Stimulated activated CD4-positive, alpha-beta T cell treated with anti-CD3 and anti-CD28 coated beads, Interleukin-15, amount 100 ng/mL, for 24 hours (primary cell): ENCODE measurements around the gene HRCT1.
"Not testable (repeated sequence)": the region's sequence is repeated elsewhere in the genome, so short reads cannot be mapped to it uniquely, and the experiment has no call there.

Experiments used
- DNase-seq: peaks from one replicate; pipeline ENCODE4 v3.0.0-alpha.2; 2020

Gene HRCT1

DNA sequence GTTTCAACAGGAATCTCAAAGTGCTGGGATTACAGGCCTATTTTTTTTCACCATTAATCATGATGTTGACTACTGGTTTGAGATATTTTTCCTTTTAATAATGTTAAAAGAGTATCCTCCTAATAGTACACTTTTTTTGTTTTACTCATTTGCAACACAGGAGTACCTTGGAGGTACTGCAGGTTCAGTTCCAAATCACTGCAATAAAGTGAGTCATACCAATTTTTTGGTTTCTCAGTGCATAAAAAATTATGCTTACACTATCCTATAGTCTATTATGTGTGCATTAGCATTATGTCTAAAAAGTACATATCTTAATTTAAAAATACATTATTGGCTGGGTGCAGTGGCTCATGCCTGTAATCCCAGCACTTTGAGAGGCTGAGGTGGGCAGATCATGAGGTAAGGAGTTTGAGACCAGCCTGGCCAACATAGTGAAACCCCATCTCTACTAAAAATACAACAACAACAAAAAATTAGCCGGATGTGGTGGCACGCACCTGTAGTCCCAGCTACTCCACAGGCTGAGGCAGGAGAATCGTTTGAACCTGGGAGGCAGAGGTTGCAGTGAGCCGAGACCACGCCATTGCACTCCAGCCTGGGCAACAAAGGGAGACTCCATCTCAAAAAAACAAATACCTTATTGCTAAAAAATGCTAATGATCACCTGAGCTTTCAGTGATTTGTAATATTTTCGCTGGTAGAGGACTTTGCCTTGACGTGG lies 8.5 kb upstream of the HRCT1 start:
- not testable (repeated sequence) for DNase-seq

DNA sequence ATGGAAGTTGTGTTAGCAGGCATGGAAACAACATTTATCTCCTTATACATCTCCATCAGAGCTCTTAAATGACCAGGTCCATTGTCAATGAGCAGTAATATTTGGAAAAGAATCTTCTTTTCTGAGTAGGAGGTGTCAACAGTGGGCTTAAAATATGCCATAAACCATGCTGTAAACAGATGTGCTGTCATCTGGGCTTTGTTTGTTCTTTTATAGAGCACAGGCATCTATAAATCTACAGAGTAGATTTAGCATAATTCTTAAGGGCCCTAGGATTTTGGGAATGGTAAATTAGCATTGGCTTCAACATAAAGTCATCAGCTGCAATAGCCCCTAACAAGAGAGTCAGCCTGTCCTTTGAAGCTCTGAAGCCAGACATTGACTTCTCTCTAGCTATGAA lies 7.7 kb upstream of the HRCT1 start:
- DNase-seq, result no peak

DNA sequence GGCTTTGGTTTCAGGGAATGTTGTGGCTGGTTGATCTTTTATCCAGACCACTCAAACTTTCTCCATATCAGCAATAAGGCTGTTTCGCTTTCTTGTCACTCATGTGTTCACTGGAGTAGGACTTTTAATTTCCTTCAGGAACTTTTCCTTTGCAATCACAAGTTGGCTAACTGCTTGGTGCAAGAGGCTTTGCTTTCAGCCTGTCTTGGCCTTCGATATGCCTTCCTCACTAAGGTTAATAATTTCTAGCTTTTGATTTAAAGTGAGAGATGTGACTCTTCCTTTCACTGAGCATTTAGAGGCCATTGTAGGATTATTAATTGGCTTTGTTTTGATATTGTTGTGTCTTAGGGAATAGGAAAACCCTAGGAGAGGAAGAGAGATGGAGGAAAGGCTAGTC lies 7.0 kb upstream of the HRCT1 start:
- no peak for DNase-seq

DNA sequence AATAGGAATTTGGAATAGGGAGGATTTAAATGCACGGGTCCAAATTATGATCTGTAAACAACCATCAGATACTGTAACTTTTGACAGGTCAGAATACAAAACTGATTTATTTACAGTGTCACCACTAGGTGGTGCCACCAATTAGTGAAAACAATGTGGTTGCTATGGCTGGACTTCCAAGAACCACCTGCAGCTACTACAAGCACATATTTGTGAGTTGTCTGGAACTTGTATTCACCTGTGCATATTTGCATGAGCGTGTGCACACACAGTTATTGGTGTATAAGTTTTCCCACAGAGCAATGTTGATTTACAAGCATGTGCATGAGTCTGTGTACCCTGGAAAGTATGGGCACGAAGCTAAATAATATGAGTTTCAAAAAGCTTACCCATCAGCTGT lies 3.0 kb upstream of the HRCT1 start:
- peak; percentile 35 for DNase-seq

DNA sequence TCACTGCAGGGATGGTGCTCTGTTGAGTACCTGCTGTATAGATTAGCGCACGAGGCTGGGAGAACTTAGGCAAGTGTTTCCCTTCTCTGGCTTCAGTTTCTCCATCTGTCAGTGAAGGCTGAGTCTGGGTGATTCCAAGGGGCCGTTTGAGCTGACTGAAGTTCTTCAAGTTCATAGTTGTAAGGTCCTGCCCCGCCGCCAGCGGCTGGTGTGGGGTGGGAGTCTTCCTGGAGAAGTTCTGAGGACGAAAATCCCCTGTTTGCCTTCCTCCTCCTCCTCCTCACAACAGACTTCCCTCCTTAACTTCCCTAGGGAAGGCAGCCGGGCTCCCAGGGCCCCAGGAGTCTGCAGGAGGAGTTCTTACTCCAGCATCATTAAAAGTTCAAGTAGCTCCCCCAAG lies 1.7 kb upstream of the HRCT1 start:
- no peak for DNase-seq

DNA sequence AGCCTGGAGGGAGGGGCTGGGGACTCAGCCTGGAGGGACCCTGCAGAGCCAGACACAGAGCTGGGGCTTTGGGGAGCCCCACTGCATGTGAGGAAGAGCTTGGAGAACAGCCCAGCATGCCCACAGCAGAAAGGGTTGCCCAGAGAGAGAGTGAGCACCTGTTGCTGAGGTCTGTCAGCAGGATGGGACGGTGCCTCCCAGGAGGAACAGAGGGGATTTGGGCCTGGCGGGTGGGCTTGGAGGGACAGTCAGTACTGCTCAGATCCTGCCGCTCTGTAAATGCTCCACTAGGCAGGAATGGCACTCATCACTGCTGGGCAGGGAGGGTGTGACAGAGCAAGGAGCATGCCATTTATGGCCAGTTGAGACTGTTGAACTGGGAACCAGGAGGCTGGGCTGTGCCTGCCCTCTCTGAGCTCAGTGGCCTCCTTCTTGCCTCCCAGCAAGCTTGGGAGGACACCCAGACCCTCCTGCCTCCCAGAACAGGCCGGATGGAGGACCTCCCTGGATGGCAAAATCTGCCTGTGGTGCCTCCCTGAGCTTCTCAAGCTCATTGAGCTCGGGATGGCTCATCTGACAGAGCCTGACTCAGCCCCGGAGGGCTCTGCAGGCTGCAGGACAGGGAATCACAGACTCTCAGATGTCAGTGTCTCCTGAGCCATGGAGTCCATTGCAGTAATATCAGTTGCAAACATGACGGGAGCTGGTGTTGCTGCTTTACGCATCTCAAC lies 786 bp upstream of the HRCT1 start:
- DNase-seq, result no peak

DNA sequence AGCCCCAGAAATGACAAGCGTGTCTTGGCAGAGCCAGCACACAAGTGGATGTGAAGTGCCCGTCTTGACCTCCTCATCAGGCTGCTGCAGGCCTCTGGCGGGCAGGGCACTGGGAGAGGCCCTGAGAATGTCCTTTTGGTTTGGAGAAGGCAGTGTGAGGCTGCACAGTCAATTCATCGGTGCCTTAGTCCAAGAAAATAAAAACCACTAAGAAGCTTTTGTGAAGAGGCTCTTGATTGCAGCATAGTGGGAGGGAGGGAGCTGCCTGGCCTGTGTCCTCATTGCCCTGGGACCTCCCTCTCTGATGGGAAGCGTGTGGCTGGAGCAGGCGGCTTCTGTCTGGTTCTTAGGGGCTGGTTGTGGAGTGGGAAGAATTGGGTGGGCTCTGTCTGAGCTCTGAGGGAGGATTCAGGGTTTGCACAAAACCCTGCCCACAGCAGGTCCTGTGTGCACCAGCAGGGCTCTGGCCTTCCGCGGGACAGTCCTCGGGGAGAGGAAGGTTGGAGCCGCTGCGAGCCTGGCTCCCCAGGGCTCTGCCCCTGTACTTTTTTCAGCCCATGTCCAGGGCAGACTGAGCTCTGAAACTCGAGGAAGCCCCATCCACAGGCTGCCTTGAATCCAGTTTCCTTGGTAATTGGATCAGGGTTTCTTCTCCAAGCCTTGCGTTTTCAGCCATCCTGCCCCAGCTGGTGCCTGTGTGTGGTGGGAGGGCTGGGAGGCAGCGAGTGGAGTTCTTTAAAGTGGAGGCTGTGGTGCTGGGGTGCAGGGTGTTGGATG lies 1.1 kb downstream of the HRCT1 start:
- DNase-seq, result no peak

DNA sequence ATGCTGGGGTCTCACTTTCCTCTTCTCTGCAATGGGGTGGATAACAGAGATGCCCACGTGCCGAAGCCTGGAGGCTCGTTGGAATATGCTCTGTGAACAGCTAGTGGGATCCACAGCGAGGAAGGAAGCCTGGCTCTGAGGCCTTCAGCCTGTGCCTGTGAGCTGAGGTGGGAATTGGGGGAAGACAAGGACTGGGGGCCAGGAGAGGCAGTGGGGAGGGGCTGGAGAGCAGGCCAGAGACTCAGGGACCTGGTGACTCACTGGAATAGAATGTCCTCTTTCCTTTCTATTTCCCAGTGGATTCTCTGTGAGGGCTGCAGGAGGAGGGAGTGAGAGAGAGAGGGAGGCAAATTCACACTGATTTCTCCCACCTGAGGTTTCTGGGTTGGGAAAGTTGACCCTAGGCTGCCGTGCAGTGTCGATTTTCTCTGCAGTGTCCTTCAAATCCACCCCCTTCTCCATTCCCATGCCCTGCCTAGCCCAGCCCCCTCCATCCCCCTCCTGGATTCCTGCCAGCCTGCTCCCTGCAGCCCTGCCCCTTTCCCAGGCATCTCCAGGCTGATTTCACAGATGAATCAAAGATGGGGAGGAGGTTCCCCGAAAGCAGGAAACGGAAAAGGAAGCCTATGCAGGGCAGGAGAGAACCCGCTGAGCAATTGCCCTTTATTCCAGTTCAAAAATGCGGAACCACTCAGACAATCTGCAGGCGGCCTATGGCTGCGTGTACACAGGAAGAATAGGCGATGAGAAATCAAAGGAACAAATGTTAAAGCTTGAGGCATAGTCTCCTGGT lies 1.9 kb downstream of the HRCT1 start:
- no peak for DNase-seq

DNA sequence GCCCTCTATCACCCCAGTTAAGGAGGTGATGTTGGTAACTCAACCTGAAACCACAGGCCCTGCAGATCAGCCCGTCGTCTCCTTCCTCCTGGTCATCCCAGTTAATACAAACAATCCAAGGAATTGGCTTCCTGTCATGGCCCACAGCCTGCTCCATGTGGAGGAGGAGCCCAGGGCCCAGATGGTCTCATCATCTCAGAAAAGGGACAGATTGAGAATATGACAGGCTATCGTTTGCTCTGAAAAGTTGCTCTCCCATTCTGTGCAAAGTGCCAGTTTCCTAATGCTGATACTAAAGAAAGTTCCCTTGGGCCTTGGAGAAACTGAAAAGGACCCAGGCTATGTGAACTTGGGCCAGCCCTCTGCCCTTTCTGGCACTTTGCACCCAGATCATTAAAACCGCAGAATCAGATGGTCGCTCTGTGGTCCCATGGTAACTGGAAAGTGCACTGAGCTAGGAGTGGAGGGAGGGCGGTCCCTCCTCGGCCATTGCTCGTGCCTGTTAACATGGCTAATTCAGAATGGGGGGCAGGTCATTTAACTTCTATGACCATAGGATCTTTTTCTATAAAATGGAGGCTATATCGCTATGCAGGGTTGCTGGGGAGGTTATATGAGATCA lies 2.6 kb downstream of the HRCT1 start:
- DNase-seq, result no peak

DNA sequence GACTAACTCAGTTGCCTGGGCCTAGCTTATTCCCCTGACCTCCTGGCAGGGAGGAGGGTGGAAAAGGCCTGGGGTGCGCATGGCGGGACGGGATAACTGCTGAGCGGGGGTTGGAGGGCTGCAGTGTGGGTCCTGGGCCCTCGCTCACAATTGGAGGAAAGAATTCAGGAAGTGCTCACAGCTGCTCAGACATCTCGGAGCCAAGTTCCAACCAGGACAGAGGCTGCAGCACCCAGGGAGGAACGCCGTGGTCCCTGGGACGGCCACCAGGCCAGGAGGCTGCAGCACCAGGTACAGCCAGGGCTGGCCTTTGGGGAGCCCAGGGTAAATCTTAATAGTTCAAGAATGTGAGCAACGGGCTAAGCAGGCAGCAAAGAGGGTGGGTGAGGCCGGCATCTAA lies 3.3 kb downstream of the HRCT1 start, which contains the start of gene SPAAR:
Gene SPAAR (plus strand): TSS at position 217 of the 400 bp plus-strand sequence. CDS start 974 bp downstream, outside the sequence.
- DNase-seq, result no peak

DNA sequence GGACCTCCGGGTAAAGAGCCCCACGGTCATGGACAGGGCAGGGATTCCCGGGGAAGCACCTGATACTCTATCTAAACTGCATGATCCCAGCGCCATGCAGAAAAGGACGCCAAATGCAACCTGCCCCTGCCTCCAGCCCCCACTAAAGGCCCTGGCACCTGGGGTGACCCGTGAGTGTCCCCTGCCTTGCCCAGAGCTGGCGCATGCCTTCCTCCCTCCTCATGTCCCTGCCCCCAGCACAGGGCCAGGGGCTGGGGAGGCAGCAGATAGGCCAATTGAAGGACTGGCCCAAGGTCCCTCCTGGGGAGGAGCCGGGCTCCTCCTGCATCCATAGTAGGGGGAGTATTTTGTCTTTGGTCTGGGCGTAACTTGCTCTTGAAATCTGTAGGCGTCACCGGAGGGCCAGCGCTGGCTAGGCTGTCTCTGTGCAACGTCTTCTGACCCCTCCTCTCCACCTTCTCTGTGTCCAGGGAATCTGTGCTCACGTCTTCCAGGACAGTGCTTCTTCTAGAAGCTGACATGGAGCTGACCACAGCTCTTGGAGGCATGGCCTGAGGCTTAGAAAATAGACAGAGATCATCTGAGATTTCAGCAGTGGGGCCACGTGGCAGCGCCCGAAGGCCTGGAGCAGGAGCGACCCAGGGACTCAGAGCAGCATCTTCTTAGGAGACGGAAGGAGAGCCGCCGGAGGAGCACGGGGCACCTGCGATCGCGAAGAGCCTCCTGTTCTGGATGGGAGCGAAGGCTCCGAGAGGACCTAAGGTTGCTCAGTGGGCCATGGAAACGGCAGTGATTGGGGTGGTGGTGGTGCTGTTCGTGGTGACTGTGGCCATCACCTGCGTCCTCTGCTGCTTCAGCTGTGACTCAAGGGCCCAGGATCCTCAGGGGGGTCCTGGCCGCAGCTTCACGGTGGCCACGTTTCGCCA lies 3.9 kb downstream of the HRCT1 start:
- DNase-seq, result no peak

DNA sequence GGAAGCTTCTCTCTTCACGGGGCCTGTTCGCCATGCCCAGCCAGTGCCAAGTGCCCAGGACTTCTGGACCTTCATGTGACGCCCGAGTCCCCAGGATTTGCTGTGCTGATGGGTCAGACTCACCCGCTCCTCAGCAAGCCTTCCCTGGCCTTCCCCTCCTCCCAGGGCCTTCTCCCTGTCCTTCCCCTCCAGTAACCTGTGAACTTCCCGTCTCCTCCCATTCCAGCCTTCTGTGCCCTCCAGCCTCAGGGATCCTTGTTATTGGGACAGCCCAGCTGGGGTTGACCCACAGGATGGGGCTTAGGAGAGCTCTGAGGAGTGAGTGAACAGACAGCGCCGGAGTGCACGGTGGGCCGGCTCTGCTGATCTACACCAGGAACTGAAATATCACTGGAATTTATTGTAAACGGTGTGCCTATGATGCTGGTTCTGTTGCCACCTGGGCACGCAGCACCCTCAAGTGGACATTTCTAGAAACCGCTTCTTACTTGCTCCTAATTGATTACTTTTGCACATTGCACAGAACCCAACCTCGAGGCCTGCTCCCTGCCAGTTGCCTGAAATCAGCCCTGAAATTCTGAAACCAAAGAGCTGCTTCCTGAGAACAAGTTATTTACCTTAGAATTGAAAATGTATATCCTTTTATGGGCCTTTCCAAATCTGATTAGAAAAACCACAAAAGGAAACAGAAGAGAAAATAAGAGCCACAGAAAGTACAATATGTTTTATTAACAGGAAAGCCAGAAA lies 4.8 kb downstream of the HRCT1 start:
- peak; percentile 66 for DNase-seq

DNA sequence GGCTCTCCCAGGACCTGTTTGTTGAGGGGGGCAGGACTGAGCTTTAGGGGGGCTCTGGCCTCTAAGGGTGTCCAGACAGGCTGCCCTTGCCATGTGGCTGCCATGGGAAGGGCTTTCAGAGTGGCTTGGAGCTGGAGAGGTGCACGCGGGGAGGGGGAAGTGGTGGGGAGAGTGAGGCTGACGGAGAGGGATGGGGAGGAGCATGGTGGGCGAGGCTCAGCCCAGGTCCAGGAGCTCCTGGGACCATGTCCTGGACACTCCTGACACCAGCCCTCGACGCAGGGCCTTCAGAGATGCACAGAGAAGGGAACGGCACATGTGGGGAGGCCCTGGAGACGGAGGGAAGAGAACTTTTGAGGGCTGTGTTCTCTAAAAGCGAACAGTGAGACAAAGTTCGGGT lies 5.7 kb downstream of the HRCT1 start:
- no peak for DNase-seq

DNA sequence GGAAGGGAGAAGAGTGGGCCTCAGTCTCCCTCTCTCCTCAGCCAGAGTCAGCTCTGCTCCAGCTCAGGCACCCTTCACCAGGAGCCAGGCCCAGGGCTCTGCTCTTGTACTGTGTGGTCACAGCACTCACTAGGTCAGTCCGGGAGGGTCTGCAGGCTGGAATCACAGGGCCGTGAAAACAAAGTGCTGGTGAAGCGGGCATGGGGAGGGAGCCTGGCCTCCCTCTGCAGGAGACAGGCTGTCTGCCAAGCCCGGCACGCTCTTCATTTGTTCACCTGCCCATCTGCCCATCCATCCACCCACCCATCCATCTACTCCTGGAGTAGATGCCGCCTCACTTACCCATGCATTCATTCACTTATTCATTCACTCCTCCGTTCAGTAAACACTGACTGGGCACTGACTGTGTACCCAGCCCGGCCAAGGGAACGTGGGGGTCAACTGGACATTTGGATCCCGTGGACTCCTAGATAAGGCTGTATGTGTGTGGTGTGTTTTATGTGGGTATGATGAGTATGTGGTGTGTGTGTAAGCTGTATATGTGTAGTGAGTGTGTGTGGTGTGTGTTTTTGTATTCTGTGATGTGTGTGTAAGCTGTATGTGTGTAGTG lies 6.9 kb downstream of the HRCT1 start:
- DNase-seq, result no peak

DNA sequence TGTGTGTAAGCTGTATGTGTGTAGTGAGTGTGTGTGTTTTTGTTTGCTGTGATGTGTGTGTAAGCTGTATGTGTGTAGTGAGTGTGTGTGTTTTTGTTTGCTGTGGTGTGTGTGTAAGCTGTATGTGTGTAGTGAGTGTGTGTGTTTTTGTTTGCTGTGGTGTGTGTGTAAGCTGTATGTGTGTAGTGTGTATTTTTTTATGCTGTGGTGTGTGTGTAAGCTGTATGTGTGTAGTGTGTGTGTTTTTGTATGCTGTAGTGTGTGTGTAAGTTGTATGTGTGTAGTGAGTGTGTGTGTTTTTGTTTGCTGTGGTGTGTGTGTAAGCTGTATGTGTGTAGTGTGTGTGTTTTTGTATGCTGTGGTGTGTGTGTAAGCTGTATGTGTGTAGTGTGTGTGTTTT lies 7.4 kb downstream of the HRCT1 start:
- not testable (repeated sequence) for DNase-seq

DNA sequence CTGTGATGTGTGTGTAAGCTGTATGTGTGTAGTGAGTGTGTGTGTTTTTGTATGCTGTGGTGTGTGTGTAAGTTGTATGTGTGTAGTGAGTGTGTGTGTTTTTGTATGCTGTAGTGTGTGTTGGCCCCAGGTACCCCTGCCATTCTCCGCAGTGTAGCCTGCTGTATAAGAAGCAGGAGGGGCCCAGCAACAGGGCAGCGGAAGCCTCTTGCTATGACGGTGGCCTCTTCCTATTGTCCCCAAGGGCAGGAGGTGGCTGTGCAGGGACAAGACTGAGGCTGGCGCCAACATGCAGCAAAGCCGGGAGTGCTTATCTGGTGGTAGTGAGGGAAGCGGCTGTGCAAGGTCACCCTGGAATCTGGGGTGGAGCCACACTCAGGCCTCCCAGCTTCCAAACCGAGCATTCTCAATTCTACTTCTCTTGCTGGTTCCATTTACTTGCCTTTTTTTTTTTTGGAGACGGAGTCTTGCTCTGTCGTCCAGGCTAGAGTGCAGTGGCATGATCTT lies 8.4 kb downstream of the HRCT1 start:
- DNase-seq, result no peak

DNA sequence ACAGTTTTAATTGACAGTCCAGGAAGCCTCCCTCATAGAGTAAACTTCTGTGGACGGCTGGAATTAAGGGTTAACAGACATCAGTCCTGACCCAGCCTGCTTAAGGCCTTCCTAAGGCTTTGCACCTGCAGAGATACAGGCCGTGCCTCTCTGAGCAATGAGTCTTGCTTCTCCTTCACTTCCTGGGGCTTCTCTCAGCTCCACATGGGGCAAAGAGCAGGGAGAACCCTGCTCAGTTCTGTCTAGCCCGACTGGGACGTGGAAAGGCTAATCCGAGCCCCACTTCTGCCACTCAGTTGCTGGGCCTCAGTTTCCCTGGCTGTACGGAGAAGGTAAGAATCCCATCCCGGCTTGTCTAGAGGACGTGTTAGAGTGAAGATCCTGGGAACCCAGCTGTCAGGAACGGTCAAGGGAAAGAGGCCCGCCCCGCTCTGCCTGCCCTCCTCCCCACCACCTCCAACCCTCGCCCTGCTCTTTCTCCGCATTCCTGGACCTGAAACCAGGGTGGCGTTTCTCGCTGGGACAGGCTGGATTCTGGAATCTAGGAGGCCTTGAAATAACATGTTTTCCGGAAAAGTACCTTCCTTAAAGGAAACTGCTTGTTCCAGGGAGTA lies 9.8 kb downstream of the HRCT1 start:
- DNase-seq, result no peak

DNA sequence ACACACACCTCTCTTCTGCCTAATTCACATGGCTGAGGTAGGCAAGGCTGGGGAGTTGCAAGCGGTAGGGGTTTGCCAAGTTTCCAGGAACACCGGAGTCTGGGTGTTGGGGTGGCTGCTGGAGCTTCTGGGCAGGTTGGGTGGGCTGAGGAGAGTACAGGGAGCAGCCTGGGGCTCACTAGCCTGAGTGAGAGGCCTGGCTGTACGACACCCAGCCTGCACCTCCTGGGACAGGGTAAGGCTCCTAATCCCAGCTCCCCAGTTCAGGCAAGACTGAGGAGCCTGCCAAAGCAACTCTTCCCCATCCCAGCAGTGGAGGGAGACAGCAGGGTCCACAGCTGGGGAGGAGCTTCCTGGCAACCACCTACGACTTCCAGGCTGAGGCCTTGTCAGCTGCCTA lies 11.3 kb downstream of the HRCT1 start:
- no peak for DNase-seq

DNA sequence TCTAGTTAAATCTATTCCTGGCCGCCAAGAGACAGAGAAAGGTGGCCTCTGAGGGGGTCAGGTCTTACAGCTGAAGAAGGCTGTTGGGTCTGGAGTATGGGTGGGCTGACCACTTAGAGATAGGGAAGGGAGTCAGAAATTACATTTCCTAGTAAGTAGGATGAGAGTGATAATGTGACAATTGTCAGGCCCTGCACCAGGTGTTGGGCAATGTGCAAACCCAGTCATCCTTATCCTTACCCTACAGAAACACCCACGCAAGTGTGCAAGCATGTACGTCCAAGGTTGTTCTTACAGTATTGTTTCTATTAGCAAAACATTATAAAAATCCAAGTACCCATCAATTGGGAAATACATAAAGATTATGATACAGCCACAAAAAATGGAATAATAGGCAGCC lies 12.8 kb downstream of the HRCT1 start:
- DNase-seq, result no peak
